ENCODE results near the gene ME1. TPM values are rescaled to one million over a fixed set of nuclear protein-coding genes. Genes with fewer than 3 reads are reported as not detected.

ME1 gene
- total RNA-seq, 1 experiment from 2014 or later: 5.3 TPM

- CTCF ChIA-PET: interaction anchor here (0.6 to 3.0 kb wide), 8 partner anchors 15 to 370 kb away, joined by 3 to 44 read pairs (median 5); partner anchors contain the start of genes PRSS35 and UBE3D
- Mint-ChIP-seq H3K36me3 (0 out of 2 replicates have a peak, but pooled peaks cover 2% of the 10 kb centered on the region), H3K27ac (no peak overlapping the region), H3K4me3 (no peak overlapping the region), H3K9me3 (no peaks in the 10 kb centered on the region), H3K27me3 (ENCODE audit: low read depth) (no peaks in the 10 kb centered on the region), H3K4me1 (peaks cover 3% of the 10 kb centered on the region; the same call in 1 of the 2 replicates)
- DNase-seq (ENCODE audit: low spot score) (no peak), ATAC-seq (peak; percentile 75)
- POLR2A ChIA-PET: no interaction called here
- TF ChIP-seq OVOL2 (CRISPR knock-in tag; IDR thresholded peaks at IDR 0.05; ENCODE audit: borderline replicate concordance) (no peak), SP1 (CRISPR knock-in tag; conservative IDR thresholded peaks at IDR 0.05) (no peak), ATF1 (CRISPR knock-in tag; IDR thresholded peaks at IDR 0.05) (no peak), MYBL2 (CRISPR knock-in tag; IDR thresholded peaks at IDR 0.05) (no peak), ZNF396 (CRISPR knock-in tag; IDR thresholded peaks at IDR 0.05; ENCODE audit: borderline replicate concordance) (no peak), NFYB (CRISPR knock-in tag; conservative IDR thresholded peaks at IDR 0.05; ENCODE audit: low read depth) (no peak), TEAD4 (CRISPR knock-in tag; IDR thresholded peaks at IDR 0.05) (no peak), GRHL2 (CRISPR knock-in tag; IDR thresholded peaks at IDR 0.05; ENCODE audit: insufficient replicate concordance, severe bottlenecking) (no peak), ATF6 (CRISPR knock-in tag; IDR thresholded peaks at IDR 0.05) (no peak), IRF2 (CRISPR knock-in tag; IDR thresholded peaks at IDR 0.05; ENCODE audit: borderline replicate concordance, low read depth) (no peak), GABPB1 (CRISPR knock-in tag; IDR thresholded peaks at IDR 0.05) (no peak)
- TF ChIP-seq, protein P1, sequence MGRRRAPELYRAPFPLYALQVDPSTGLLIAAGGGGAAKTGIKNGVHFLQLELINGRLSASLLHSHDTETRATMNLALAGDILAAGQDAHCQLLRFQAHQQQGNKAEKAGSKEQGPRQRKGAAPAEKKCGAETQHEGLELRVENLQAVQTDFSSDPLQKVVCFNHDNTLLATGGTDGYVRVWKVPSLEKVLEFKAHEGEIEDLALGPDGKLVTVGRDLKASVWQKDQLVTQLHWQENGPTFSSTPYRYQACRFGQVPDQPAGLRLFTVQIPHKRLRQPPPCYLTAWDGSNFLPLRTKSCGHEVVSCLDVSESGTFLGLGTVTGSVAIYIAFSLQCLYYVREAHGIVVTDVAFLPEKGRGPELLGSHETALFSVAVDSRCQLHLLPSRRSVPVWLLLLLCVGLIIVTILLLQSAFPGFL (CRISPR knock-in tag; IDR thresholded peaks at IDR 0.05; ENCODE audit: borderline replicate concordance): no peak
- TF ChIP-seq, protein P2, sequence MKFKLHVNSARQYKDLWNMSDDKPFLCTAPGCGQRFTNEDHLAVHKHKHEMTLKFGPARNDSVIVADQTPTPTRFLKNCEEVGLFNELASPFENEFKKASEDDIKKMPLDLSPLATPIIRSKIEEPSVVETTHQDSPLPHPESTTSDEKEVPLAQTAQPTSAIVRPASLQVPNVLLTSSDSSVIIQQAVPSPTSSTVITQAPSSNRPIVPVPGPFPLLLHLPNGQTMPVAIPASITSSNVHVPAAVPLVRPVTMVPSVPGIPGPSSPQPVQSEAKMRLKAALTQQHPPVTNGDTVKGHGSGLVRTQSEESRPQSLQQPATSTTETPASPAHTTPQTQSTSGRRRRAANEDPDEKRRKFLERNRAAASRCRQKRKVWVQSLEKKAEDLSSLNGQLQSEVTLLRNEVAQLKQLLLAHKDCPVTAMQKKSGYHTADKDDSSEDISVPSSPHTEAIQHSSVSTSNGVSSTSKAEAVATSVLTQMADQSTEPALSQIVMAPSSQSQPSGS (CRISPR knock-in tag; IDR thresholded peaks at IDR 0.05; ENCODE audit: borderline replicate concordance, low read depth): no peak
- TF ChIP-seq, protein P3, sequence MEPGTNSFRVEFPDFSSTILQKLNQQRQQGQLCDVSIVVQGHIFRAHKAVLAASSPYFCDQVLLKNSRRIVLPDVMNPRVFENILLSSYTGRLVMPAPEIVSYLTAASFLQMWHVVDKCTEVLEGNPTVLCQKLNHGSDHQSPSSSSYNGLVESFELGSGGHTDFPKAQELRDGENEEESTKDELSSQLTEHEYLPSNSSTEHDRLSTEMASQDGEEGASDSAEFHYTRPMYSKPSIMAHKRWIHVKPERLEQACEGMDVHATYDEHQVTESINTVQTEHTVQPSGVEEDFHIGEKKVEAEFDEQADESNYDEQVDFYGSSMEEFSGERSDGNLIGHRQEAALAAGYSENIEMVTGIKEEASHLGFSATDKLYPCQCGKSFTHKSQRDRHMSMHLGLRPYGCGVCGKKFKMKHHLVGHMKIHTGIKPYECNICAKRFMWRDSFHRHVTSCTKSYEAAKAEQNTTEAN (CRISPR knock-in tag; IDR thresholded peaks at IDR 0.05): no peak
Measured at GRCh38 chr6:83417880-83418663, 12.8 kb downstream of the ME1 start.

- no peaks in the 10 kb centered on the region for H3K27me3 Mint-ChIP-seq (ENCODE audit: low read depth)
Measured at GRCh38 chr6:83413068-83413467, 17.8 kb downstream of the ME1 start.

More at GRCh38 chr6:83413068-83413467, 17.8 kb downstream of the ME1 start:
- H3K4me1 Mint-ChIP-seq: no peaks in the 10 kb centered on the region
- DNase-seq (ENCODE audit: low spot score): no peak
- H3K9me3 Mint-ChIP-seq: no peaks in the 10 kb centered on the region
- TF ChIP-seq CREB1 (CRISPR knock-in tag; IDR thresholded peaks at IDR 0.05): no peak
- no peak for TF ChIP-seq GRHL2 (CRISPR knock-in tag; IDR thresholded peaks at IDR 0.05; ENCODE audit: insufficient replicate concordance, severe bottlenecking)
- TF ChIP-seq, protein P4, sequence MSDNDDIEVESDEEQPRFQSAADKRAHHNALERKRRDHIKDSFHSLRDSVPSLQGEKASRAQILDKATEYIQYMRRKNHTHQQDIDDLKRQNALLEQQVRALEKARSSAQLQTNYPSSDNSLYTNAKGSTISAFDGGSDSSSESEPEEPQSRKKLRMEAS (CRISPR knock-in tag; IDR thresholded peaks at IDR 0.05): no peak
- TF ChIP-seq ELF4 (CRISPR knock-in tag; IDR thresholded peaks at IDR 0.05; ENCODE audit: low read depth): no peak
- no peak for TF ChIP-seq HMGXB4 (CRISPR knock-in tag; IDR thresholded peaks at IDR 0.05)
- ATAC-seq: no peak
- H3K27ac Mint-ChIP-seq: no peak overlapping the region
- ChIA-PET POLR2A (no interaction called here), CTCF (interaction anchor here (1.6 kb wide), 1 partner anchor 123 kb away, joined by 3 read pairs; no protein-coding TSS in a partner anchor)
- no peak overlapping the region for H3K4me3 Mint-ChIP-seq
- no peaks in the 10 kb centered on the region for H3K36me3 Mint-ChIP-seq
